IMR-90 (cell line): ENCODE results near the gene ZNF488. TPM values are rescaled to one million over a fixed set of nuclear protein-coding genes. Genes with fewer than 3 reads are reported as not detected.

Source experiments
- ATAC-seq: fragments of 200-7000 bp; cut with Tn5 transposase; 2 replicates; pipeline ENCODE4 v1.9.1; 2020; ENCODE audit warnings: low read depth, mild to moderate bottlenecking, moderate library complexity
- BruUV-seq: library from RNA; stranded (reverse); fragments of 400-500 nt; replicated peaks from 2 replicates; lab custom pipeline; 2021; lab: Mats Ljungman, UMichigan
- CTCF ChIA-PET: fragments of 300-600 bp; formaldehyde crosslinking; extraction: SDS; loops from one replicate; lab custom pipeline; 2021; ENCODE audit warnings: antibody characterized with exemption; lab: Yijun Ruan, JAX
- POLR2A ChIA-PET: fragments of 300-600 bp; sonication (Branson Sonifier 250); formaldehyde crosslinking; loops from one replicate; lab custom pipeline; 2022; ENCODE audit warnings: antibody characterized with exemption; ENCODE audit not compliant: unreplicated experiment; lab: Charles Lee
- DNase-seq: peaks from one replicate; pipeline ENCODE4 v3.0.0; 2013
- H2AFZ ChIP-seq: replicated peaks from 2 replicates; pipeline ENCODE3; 2013; ENCODE audit warnings: low read length, mild to moderate bottlenecking; ENCODE audit not compliant: poor library complexity
- H2AK5ac ChIP-seq: 2 replicates; pipeline ENCODE4 v1.6.1; 2013; ENCODE audit warnings: low read depth, low read length, inconsistent platforms
- H2AK9ac ChIP-seq: replicated peaks from 2 replicates; pipeline ENCODE3; 2013; ENCODE audit warnings: mild to moderate bottlenecking, low read depth, low read length, moderate library complexity; ENCODE audit not compliant: poor library complexity
- H2BK120ac ChIP-seq: 2 replicates; pipeline ENCODE4 v1.6.1; 2013; ENCODE audit warnings: low read depth, low read length, inconsistent platforms
- H2BK15ac ChIP-seq: 3 replicates; pipeline ENCODE4 v1.6.1; 2013; ENCODE audit warnings: low read depth, low read length, inconsistent platforms
- H2BK20ac ChIP-seq: 2 replicates; pipeline ENCODE4 v1.6.1; 2013; ENCODE audit warnings: low read depth, mild to moderate bottlenecking, inconsistent platforms, low read length, moderate library complexity
- H2BK5ac ChIP-seq: 2 replicates; pipeline ENCODE4 v1.6.1; 2013; ENCODE audit warnings: mild to moderate bottlenecking, low read depth, low read length, inconsistent platforms; ENCODE audit not compliant: poor library complexity, severe bottlenecking
- H3K14ac ChIP-seq: replicated peaks from 2 replicates; pipeline ENCODE4 v1.6.1; 2013; ENCODE audit warnings: low read depth, low read length, inconsistent platforms
- H3K18ac ChIP-seq: 2 replicates; pipeline ENCODE4 v1.6.1; 2013; ENCODE audit warnings: low read depth, low read length, control low read depth
- H3K23ac ChIP-seq: 2 replicates; pipeline ENCODE4 v1.6.1; 2013; ENCODE audit warnings: low read depth, low read length, inconsistent platforms
- H3K27ac ChIP-seq: 2 replicates; pipeline ENCODE4 v1.5.1; 2013; ENCODE audit warnings: mild to moderate bottlenecking, control low read depth, low read length; ENCODE audit not compliant: insufficient read depth
- H3K27me3 ChIP-seq: 2 replicates; pipeline ENCODE4 v1.6.1; 2013; ENCODE audit warnings: low read length; ENCODE audit not compliant: control insufficient read depth, insufficient read depth
- H3K36me3 ChIP-seq: 2 replicates; pipeline ENCODE4 v1.6.1; 2013; ENCODE audit warnings: low read length, mixed read lengths; ENCODE audit not compliant: control insufficient read depth, insufficient read depth
- H3K4ac ChIP-seq: 2 replicates; pipeline ENCODE4 v1.6.1; 2013; ENCODE audit warnings: low read depth, low read length, inconsistent platforms
- H3K4me1 ChIP-seq: 2 replicates; pipeline ENCODE4 v1.6.1; 2013; ENCODE audit warnings: low read length, mixed read lengths; ENCODE audit not compliant: control insufficient read depth, insufficient read depth
- H3K4me2 ChIP-seq: 2 replicates; pipeline ENCODE4 v1.6.1; 2013; ENCODE audit warnings: low read depth, mild to moderate bottlenecking, control low read depth, low read length, moderate library complexity
- H3K4me3 ChIP-seq: 2 replicates; pipeline ENCODE4 v1.5.1; 2013; ENCODE audit warnings: low read depth, mild to moderate bottlenecking, control low read depth, low read length, moderate library complexity; ENCODE audit not compliant: insufficient read depth
- H3K56ac ChIP-seq: 2 replicates; pipeline ENCODE4 v1.6.1; 2013; ENCODE audit warnings: low read length, inconsistent platforms; ENCODE audit not compliant: insufficient read depth; ENCODE audit errors: extremely low read depth
- H3K79me1 ChIP-seq, 2 experiments: 2 replicates each; pipeline ENCODE4 v1.6.1; 2013; ENCODE audit warnings: low read length in 2 of 2, inconsistent platforms in 1 of 2, low read depth in 1 of 2
- H3K9ac ChIP-seq: 2 replicates; pipeline ENCODE4 v1.6.1; 2013; ENCODE audit warnings: low read depth, low read length, control low read depth
- H3K9me1 ChIP-seq: 2 replicates; pipeline ENCODE4 v1.6.1; 2013; ENCODE audit warnings: low read length, inconsistent platforms; ENCODE audit not compliant: insufficient read depth
- H3K9me3 ChIP-seq: 2 replicates; pipeline ENCODE4 v1.6.1; 2013; ENCODE audit warnings: low read length; ENCODE audit not compliant: control insufficient read depth, insufficient read depth
- H4K20me1 ChIP-seq: 2 replicates; pipeline ENCODE4 v1.6.1; 2013; ENCODE audit warnings: low read length, inconsistent platforms; ENCODE audit not compliant: insufficient read depth
- H4K5ac ChIP-seq: 2 replicates; pipeline ENCODE4 v1.6.1; 2013; ENCODE audit warnings: mild to moderate bottlenecking, low read depth, low read length, control low read depth
- H4K8ac ChIP-seq, 2 experiments: 2 replicates each; pipeline ENCODE4 v1.6.1; 2013; ENCODE audit warnings: low read depth in 2 of 2, low read length in 2 of 2, control low read depth in 1 of 2, inconsistent platforms in 1 of 2
- H4K91ac ChIP-seq: 2 replicates; pipeline ENCODE4 v1.6.1; 2013; ENCODE audit warnings: low read depth, low read length, inconsistent platforms; ENCODE audit not compliant: insufficient read depth
- CEBPB ChIP-seq: IDR thresholded peaks from 2 replicates; pipeline ENCODE4 v1.6.1; 2012; ENCODE audit warnings: low read depth, low read length, improper control_type of control experiment
- CHD1 ChIP-seq: IDR thresholded peaks from 2 replicates; pipeline ENCODE4 v1.6.1; 2012; ENCODE audit warnings: low read depth, low read length, improper control_type of control experiment
- MAZ ChIP-seq: IDR thresholded peaks from 2 replicates; pipeline ENCODE4 v1.6.1; 2012; ENCODE audit warnings: low read depth, mild to moderate bottlenecking, low read length, improper control_type of control experiment, moderate library complexity, borderline replicate concordance
- NFE2L2 ChIP-seq: fragments of 150-350 bp; IDR thresholded peaks from 2 replicates; pipeline ENCODE4 v1.6.1; 2016; ENCODE audit warnings: low read depth, mild to moderate bottlenecking, low read length
- RAD21 ChIP-seq: IDR thresholded peaks from 2 replicates; pipeline ENCODE4 v1.6.1; 2012; ENCODE audit warnings: low read length, improper control_type of control experiment
- RCOR1 ChIP-seq: IDR thresholded peaks from 2 replicates; pipeline ENCODE4 v1.6.1; 2012; ENCODE audit warnings: mild to moderate bottlenecking, low read length, improper control_type of control experiment; ENCODE audit not compliant: insufficient replicate concordance
- SMC3 ChIP-seq: fragments of 150-350 bp; IDR thresholded peaks from 2 replicates; pipeline ENCODE4 v1.6.1; 2016; ENCODE audit warnings: low read depth, mild to moderate bottlenecking, antibody characterized with exemption, low read length, moderate library complexity
- WGBS, 2 experiments: methylation state at CpG; one replicate each; pipeline versions ENCODE4 v1.1.5 to v1.1.7; 2013; ENCODE audit warnings: missing lambda C conversion rate in 2 of 2; ENCODE audit not compliant: insufficient read length in 1 of 2; ENCODE audit errors: extremely low coverage in 2 of 2; 5-methylcytosine and 5-hydroxymethylcytosine counted together
- dilution Hi-C: fragments of 300-500 bp; cut with HindIII; formaldehyde crosslinking; loops from one replicate; pipeline ENCODE4 v1.14.3; 2018; ENCODE audit warnings: low sequenced_read_pairs; ENCODE audit not compliant: unreplicated experiment
- in situ Hi-C: fragments of 300-500 bp; cut with MboI; formaldehyde crosslinking; loops from 3 replicates; pipeline ENCODE4 v1.14.3; 2019; ENCODE audit warnings: low sequenced_read_pairs, inconsistent platforms, mixed read lengths
- intact Hi-C: fragments of 100-400 bp; cut with micrococcal nuclease; formaldehyde crosslinking; loops from 2 replicates; pipeline ENCODE4 v1.10.0; 2022
- polyA plus RNA-seq, 3 experiments: library from polyadenylated mRNA; depleted of rRNA; stranded (reverse); fragments of >200 nt; gene quantifications; 2 replicates each; pipeline ENCODE4 v1.2.3, GENCODE V29; 2012; ENCODE audit warnings: low replicate concordance in 1 of 3
- total RNA-seq: library from RNA; depleted of rRNA; stranded (reverse); fragments of >200 nt; gene quantifications from 2 replicates; pipeline ENCODE4 v1.2.3, GENCODE V29; 2012
- TF ChIP-seq, protein P1 (sequence below): fragments of 150-350 bp; IDR thresholded peaks from 2 replicates; pipeline ENCODE4 v1.6.1; 2017; ENCODE audit warnings: mild to moderate bottlenecking, antibody characterized with exemption, low read length, low read depth
- TF ChIP-seq, protein P2 (sequence below): fragments of 150-350 bp; IDR thresholded peaks from 2 replicates; pipeline ENCODE4 v1.6.1; 2016; ENCODE audit warnings: low read depth, mild to moderate bottlenecking, low read length, moderate library complexity, borderline replicate concordance
- TF ChIP-seq, protein P3 (sequence below): conservative IDR thresholded peaks from 2 replicates; pipeline ENCODE4 v1.5.1; 2012; ENCODE audit warnings: mild to moderate bottlenecking, low read depth, low read length, improper control_type of control experiment

ZNF488 gene
- total and polyA plus RNA-seq, 2 of the 4 experiments (the other 2 are of a cell fraction), result under 0.01 to 0.14 TPM

DNA sequence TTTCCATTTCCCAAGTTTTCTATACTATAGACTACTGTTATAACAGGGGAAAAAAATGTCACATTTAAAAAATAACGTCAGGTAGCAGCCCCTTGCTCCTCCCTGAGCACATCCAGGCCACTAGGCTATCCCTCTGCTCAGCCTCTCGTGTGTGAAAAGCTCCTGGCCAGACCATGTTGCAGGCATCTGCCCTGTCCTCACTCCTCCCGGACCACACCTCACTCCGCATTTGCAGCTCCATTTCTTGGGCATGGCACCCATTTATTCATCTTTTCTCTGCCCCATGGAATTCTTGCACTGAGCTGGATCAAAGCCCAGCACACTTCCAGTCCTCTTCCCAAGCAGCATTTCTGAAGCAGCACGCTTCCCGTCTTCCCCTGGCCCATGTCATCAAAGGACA lies 63.3 kb downstream of the ZNF488 start:
- Histone ChIP-seq H3K4me1 (no peaks in the 10 kb centered on the region), H3K36me3 (no peaks in the 10 kb centered on the region), H3K9me1 (no peaks in the 10 kb centered on the region), H2BK5ac (no peak overlapping the region), H3K27ac (no peak overlapping the region), H3K9me3 (no peaks in the 10 kb centered on the region), H3K56ac (no peak overlapping the region), H4K8ac (no peak overlapping the region), H3K9ac (no peak overlapping the region), H2BK15ac (no peak overlapping the region), H3K4me2 (no peak overlapping the region), H4K5ac (no peak overlapping the region), H2AFZ (no peak overlapping the region), H2AK9ac (no peak overlapping the region), H4K91ac (no peak overlapping the region), H3K14ac (no peak overlapping the region), H3K4me3 (no peak overlapping the region), H3K23ac (no peak overlapping the region), H3K27me3 (peaks cover 43% of the 10 kb centered on the region), H3K4ac (no peak overlapping the region), H2BK20ac (no peak overlapping the region), H3K18ac (no peak overlapping the region), H2AK5ac (no peak overlapping the region), H3K79me1 (no peaks in the 10 kb centered on the region), H4K20me1 (no peaks in the 10 kb centered on the region), H2BK120ac (no peak overlapping the region)
- TF ChIP-seq NFE2L2 (no peak), RAD21 (no peak), CHD1 (no peak), CEBPB (no peak), MAZ (no peak), RCOR1 (no peak), SMC3 (no peak)
- TF ChIP-seq, protein P1, sequence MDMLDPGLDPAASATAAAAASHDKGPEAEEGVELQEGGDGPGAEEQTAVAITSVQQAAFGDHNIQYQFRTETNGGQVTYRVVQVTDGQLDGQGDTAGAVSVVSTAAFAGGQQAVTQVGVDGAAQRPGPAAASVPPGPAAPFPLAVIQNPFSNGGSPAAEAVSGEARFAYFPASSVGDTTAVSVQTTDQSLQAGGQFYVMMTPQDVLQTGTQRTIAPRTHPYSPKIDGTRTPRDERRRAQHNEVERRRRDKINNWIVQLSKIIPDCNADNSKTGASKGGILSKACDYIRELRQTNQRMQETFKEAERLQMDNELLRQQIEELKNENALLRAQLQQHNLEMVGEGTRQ, result no peak
- TF ChIP-seq, protein P2, sequence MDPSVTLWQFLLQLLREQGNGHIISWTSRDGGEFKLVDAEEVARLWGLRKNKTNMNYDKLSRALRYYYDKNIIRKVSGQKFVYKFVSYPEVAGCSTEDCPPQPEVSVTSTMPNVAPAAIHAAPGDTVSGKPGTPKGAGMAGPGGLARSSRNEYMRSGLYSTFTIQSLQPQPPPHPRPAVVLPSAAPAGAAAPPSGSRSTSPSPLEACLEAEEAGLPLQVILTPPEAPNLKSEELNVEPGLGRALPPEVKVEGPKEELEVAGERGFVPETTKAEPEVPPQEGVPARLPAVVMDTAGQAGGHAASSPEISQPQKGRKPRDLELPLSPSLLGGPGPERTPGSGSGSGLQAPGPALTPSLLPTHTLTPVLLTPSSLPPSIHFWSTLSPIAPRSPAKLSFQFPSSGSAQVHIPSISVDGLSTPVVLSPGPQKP, result no peak
- TF ChIP-seq, protein P3, sequence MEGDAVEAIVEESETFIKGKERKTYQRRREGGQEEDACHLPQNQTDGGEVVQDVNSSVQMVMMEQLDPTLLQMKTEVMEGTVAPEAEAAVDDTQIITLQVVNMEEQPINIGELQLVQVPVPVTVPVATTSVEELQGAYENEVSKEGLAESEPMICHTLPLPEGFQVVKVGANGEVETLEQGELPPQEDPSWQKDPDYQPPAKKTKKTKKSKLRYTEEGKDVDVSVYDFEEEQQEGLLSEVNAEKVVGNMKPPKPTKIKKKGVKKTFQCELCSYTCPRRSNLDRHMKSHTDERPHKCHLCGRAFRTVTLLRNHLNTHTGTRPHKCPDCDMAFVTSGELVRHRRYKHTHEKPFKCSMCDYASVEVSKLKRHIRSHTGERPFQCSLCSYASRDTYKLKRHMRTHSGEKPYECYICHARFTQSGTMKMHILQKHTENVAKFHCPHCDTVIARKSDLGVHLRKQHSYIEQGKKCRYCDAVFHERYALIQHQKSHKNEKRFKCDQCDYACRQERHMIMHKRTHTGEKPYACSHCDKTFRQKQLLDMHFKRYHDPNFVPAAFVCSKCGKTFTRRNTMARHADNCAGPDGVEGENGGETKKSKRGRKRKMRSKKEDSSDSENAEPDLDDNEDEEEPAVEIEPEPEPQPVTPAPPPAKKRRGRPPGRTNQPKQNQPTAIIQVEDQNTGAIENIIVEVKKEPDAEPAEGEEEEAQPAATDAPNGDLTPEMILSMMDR, result no peak
- DNase-seq, result no peak
- WGBS, 2 experiments, result 59% methylated on average over 3 of the region's 6 CpGs; no CpG with 5 or more reads in 1 of the 2 experiments
- BruUV-seq, result no TSS peak
- in situ Hi-C loops, result no loop called here
- ATAC-seq, result no peak
- POLR2A ChIA-PET, result no interaction called here
- CTCF ChIA-PET, result interaction anchor here (0.5 kb wide), 1 partner anchor 22 kb away, joined by 5 read pairs; no protein-coding TSS in a partner anchor
- intact Hi-C loops, result no loop called here
- dilution Hi-C loops, result no loop called here
